ENCODE measurements around the gene ATP8B3.

The ATP8B3 gene

GRCh38 chr19:1832046-1832663 is 20.1 kb upstream of the ATP8B3 start:
- H3K4me3 ChIP-seq (ENCODE audit: control insufficient read depth, low read depth, low read length), result no peak overlapping the region
- no peak for DNase-seq (ENCODE audit: low read depth)
- TF ChIP-seq CTCF (IDR thresholded peaks at IDR 0.05; ENCODE audit: control insufficient read depth, insufficient read depth, low read depth, low read length, missing control alignments), result no peak

- TF ChIP-seq CTCF (IDR thresholded peaks at IDR 0.05; ENCODE audit: control insufficient read depth, insufficient read depth, low read depth, low read length, missing control alignments), result no peak
- DNase-seq (ENCODE audit: low read depth), result no peak
Measured at GRCh38 chr19:1830978-1831377, 18.9 kb upstream of the ATP8B3 start.

GRCh38 chr19:1830568-1830967 is 18.5 kb upstream of the ATP8B3 start:
- no peak overlapping the region for H3K4me3 ChIP-seq (ENCODE audit: control insufficient read depth, low read depth, low read length)
- DNase-seq (ENCODE audit: low read depth), result no peak
- TF ChIP-seq CTCF (IDR thresholded peaks at IDR 0.05; ENCODE audit: control insufficient read depth, insufficient read depth, low read depth, low read length, missing control alignments), result no peak

More at GRCh38 chr19:1830978-1831377, 18.9 kb upstream of the ATP8B3 start:
- no peak overlapping the region for H3K4me3 ChIP-seq (ENCODE audit: control insufficient read depth, low read depth, low read length)

GRCh38 chr19:1829958-1830357 is 17.9 kb upstream of the ATP8B3 start:
- DNase-seq (ENCODE audit: low read depth), result no peak
- no peak overlapping the region for H3K4me3 ChIP-seq (ENCODE audit: control insufficient read depth, low read depth, low read length)
- TF ChIP-seq CTCF (IDR thresholded peaks at IDR 0.05; ENCODE audit: control insufficient read depth, insufficient read depth, low read depth, low read length, missing control alignments), result no peak

- H3K4me3 ChIP-seq (ENCODE audit: control insufficient read depth, low read depth, low read length), result no peak overlapping the region
- DNase-seq (ENCODE audit: low read depth), result no peak
- no peak for TF ChIP-seq CTCF (IDR thresholded peaks at IDR 0.05; ENCODE audit: control insufficient read depth, insufficient read depth, low read depth, low read length, missing control alignments)
Measured at GRCh38 chr19:1828279-1829238, 16.5 kb upstream of the ATP8B3 start.

GRCh38 chr19:1827566-1828278 is 15.6 kb upstream of the ATP8B3 start:
- DNase-seq (ENCODE audit: low read depth), result no peak
- H3K4me3 ChIP-seq (ENCODE audit: control insufficient read depth, low read depth, low read length), result no peak overlapping the region
- TF ChIP-seq CTCF (IDR thresholded peaks at IDR 0.05; ENCODE audit: control insufficient read depth, insufficient read depth, low read depth, low read length, missing control alignments), result no peak
